NCI-H146 (cell line): ENCODE data around the gene PRDM2.

Experiments used
- DNase-seq: peaks from one replicate; lab custom pipeline; 2025; lab: John Stamatoyannopoulos, UW

Gene PRDM2

DNA sequence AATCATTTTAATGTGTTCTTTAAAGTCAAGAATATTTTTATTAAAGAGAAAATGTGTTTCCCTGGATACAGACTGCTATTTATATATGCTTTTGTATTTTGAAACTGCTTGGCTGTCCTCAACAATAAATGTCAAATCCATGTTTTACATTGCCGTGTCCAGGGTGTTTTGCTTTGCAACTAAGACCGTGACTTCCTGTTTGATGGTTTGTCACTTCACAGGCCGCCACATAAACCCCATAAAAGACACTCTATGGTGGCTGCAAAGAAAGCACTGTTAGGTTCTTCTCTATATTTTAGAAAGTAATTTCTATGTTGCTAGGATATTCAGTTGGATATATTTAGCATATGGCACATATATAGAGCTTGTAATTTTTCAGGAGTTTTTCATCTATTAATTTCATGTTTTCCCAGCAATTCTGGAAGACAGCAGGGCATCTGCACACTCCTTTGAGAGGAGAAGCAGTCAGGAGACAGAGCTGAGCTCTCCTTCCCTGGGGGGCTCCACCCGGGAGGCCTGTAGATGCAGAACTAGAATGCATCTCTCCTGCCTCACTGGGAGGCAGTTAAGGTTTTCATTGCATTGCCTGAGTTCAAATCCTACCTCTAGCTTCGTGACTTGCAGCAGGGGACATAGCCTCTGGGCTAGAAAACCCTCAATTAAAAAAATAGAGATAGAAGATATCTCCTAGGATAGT is 33.1 kb downstream of the PRDM2 start:
- DNase-seq = no peak

GRCh38 chr1:13733711-13734110 is 33.7 kb downstream of the PRDM2 start:
- DNase-seq = no peak

GRCh38 chr1:13735168-13735930 is 35.4 kb downstream of the PRDM2 start:
- no peak for DNase-seq

- peak; percentile 10 for DNase-seq
These were observed 37.4 kb downstream of the PRDM2 start for GRCh38 chr1:13737398-13737797.

GRCh38 chr1:13746342-13746741 is 46.4 kb downstream of the PRDM2 start:
- DNase-seq = no peak

DNA sequence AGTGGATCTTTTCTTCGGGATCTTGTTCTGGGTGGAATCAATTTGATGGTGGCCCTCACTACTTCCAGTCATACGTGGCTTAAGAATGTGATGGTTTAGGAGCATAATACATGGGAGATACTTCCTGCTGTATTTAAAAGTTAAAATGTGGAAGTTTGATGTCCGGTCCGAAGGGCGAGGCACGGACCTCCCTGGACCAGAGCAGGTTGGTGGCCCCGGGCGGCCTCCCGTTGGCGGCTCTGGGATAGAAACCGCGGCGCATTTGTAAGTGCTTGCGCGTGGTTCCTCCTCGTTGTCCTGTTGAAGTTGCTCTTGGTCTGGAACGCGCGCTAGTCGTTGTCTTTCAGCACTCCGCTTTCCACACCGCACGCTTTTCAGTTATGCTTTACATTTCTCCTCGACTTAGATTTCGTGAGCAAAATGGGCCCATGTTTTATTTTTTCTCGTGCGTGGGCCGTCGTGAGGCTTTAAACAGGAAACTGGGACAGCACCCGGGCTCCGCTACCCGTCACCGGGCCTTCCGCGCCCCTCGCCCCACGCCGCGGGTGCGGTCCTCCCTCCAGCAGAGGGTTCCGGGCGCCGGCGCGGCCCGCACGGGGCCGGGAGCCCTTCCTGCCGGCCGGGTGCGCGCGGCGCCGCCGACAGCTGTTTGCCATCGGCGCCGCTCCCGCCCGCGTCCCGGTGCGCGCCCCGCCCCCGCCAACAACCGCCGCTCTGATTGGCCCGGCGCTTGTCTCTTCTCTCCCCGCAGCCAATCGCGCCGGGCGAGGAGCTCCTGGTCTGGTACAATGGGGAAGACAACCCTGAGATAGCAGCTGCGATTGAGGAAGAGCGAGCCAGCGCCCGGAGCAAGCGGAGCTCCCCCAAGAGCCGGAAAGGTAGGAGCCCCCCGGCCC is 48.9 kb downstream of the PRDM2 start:
- DNase-seq = peak; percentile 94

- DNase-seq = peak; percentile 64
These were observed 49.8 kb downstream of the PRDM2 start for GRCh38 chr1:13749543-13750341.

DNA sequence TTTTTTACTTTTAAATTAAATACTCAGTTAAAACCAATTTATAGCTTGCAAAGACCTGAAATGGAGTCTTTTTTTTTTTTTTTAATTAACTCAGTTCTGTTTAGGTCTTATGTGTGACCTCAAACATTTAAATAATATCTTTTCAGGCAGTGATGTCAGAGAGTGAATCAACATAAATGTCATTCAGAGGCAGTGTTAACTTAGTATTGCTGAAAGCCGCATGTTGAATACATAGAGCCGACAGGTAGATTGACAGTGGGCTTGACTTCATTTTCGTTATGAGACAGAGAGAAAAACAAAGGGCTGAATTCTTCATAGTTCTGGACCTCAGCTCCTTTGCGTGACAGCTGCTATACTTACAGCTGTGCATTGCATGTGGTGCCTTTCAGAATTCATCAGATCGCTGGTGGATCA is 51.5 kb downstream of the PRDM2 start:
- no peak for DNase-seq

- DNase-seq = no peak
These were observed 52.0 kb downstream of the PRDM2 start for GRCh38 chr1:13751985-13752384.

DNA sequence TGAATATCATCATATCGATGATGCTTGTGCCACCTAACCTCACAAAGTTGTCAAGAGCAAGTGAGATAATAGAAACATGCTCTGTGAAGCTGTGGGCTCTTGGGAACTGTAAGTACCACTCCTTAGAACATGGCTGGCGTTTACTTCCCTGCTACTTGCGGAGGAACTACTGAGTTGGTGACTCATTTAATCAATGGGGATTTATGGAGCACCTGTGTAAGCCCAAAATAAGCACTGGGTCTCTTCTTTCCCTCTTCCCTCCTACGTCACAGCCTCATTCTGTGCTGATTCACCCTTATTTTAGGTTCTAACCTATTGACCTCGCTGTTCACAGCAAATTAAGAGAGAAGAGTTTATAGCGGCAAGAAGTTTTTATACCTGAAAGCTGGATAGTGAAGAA is 52.9 kb downstream of the PRDM2 start:
- DNase-seq = no peak

DNA sequence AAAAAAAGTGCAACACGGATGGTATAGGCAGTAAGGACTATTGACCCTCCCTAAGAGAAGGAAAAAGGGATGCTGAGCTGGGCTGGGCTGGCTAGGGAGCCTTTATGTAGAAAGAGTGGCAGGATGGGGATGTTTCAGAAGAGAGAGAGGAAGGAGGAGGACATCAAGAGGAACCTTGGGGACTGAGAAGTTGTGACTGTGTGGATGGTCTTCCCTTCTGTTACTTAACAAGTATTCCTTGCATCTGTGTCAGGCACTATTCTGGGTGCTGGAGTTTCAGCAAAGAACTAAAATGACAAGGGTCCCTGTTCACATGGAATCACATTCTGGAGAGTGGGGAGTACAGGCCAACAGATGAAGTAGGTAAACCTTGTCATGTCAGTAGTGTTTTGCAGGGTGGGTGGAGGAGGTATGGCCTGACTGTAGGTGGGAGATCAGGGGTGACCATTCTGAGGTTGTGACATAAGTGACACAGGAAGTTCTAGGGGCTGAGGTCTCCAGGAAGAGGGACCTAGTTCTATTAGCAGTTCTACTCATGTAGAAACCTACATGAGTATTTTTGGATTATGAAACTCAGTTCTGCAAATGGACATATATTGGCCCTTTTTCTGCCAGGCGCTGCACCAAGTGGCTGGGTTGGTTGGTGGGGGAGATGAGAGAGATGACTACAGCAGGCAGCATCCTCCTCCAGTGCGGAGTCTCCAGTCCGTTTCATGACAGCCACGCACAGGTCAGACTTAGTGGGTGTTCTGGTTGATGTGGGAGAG is 53.8 kb downstream of the PRDM2 start:
- no peak for DNase-seq

- DNase-seq = no peak
These were observed 54.6 kb downstream of the PRDM2 start for GRCh38 chr1:13754510-13755103.

DNA sequence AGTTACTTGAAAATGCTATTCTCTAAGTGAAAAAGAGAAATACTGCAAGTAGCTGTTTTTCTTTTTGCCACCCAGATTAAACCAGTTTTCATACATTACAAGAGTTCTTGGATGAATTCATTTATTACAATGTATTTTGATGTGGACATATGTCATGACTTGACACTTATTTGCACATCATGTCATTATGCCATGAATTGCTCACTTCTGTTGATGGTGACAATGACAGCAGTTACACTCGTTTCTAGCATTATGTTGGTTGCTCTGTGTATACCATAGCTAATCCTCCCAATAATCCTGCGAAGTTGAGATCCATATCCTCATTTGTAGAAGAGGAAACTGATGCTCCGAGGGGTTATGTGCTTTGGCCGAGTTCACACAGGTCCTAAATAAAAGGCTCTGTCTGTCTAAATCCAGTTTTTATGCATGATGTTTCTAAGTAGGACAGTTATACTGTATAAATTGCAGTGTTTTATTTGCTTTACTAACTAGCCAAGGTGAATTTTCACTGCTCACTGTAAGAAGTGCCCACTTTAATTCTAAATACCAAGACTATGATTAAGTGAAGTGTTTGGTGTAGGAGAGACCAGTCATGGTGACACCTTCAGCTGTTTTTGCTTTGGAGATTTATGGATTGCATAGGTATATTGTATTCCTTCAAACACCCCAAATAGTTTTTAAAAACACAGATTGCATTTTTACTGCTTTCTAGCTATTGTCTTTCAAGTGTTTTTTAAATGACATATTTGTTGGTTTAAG is 56.7 kb downstream of the PRDM2 start:
- no peak for DNase-seq

DNA sequence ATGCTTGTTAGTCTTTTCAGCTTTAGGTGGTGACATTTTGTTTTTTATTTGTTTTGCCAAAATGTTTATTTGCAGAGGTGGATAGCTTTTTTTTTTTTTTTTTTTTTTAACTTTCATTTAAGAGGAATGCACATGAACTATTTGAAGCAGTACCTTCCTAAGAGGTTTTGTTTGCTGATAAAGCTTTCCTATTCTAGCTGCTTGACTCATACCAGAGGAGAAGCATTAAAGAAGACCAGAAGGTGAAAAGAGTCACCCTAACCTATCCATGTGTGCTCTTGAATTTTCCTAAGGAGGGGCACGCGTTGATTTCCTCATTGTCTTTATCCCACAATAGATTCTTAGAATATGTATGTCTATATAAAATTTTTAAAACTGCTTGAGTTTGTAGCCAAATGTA is 57.7 kb downstream of the PRDM2 start:
- DNase-seq = no peak

DNA sequence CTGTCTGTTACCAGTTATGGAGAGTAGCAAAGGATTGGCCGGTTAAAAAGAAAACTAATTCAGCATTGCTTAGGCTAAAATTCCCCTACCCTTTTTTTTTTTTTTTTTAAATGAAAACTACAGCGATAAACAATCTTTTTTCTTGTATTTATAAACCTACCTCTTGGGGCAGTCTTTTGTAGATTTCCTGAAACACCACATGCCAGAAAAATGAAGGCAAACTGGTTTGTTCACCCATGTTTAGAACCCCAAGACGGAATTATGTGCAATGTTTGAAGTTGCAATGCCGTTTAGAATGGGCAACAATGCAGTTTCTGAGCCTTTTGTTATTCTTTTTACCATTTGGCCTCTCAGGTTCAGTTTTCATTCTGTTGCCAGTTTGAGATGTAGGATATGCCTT is 59.1 kb downstream of the PRDM2 start:
- no peak for DNase-seq

DNA sequence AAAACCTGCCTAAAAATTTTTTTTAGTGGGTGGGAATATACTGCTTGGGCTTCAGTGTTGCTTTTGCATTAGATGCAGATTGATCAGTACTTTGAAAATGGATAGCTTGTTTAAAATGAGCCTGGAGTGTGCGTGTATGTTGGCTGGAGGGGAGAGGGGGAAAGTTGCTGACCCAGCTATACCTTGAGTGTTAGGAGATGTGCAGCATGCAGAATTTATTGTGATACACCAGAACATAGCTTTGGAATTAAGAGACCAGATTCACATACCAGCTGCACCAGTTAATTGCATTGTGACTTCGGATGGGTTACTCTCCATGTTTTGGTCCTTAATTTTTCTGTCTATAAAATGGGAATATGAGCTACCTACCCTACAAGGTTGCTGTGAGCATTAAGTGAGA is 60.4 kb downstream of the PRDM2 start:
- no peak for DNase-seq

DNA sequence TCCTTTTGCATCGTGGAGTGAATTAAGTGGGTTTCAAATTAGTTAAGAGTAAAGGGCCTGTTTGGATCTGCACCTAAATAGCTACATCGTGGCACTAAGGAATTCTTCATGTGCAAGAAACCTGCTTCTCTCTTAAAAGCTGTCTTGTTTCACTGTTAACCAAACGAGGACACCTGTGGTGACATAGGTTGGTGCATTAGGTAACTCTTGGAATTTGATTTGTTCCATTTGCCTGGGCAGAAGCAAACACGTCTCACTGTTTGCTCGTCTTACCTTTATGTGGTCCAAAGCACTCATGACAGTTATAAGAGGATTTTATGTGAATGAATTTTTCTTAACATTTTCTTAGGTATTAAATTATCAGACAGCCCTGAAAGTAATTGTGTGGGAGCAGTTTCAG is 60.9 kb downstream of the PRDM2 start:
- DNase-seq = no peak

DNA sequence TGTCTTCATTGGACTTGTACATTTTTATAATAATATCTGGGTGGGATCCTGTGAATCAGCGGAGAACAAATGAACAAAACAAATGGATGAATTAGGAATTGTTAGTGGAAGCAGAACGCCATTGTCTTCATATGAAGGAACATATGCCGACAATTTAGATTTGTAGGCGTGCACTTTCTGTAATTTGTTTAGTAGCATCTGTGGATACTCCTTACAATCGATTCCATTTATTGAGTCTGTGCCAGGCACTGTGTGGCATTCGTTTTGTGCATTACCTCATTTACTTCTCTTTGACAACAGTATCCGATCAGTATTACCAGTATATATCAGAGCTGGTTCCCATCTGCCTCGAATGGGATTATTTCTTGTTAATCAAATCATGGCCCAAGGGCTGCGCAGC is 61.9 kb downstream of the PRDM2 start:
- DNase-seq = no peak

- no peak for DNase-seq
These were observed 62.7 kb downstream of the PRDM2 start for GRCh38 chr1:13762642-13763041.

DNA sequence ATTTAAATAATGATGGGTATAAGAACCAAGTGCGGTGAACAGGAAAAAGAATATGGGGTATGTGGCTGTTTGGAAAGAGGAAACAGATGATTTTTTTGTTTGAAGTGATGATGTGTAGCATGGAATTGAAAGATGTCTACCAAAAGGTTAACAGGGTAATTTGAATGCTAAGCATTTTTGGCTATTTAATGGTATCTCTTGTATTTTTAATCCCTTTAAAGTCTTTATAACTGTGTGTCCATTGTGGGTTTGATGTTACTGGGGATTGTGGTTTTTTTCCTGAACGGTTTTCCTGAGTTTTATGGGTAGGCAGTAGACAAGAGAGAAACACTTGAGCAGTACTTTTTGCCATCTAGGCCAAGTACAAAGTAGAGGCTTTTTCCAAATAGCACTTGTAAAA is 63.2 kb downstream of the PRDM2 start:
- DNase-seq = no peak
